DND-41 (cell line): Measurements from ENCODE around the gene GZF1.

Source experiments
- CTCF ChIP-seq: IDR thresholded peaks from 2 replicates; pipeline ENCODE4 v1.5.1; 2012; ENCODE audit warnings: borderline replicate concordance, low read length, moderate library complexity, mild to moderate bottlenecking; ENCODE audit not compliant: poor library complexity, severe bottlenecking; ENCODE audit errors: extremely low read depth
- EZH2 ChIP-seq: IDR thresholded peaks from 3 replicates; pipeline ENCODE4 v1.6.1; 2012; ENCODE audit warnings: borderline replicate concordance, low read depth, mild to moderate bottlenecking, moderate library complexity, low read length, inconsistent platforms; ENCODE audit not compliant: severe bottlenecking

GRCh38 chr20:23403751-23404150 lies 41.8 kb downstream of the GZF1 start:
- TF ChIP-seq CTCF (no peak), EZH2 (no peak)
